Transverse colon (tissue), 4 donors: Measurements from ENCODE around the gene GAGE13. TPM values are rescaled to one million over a fixed set of nuclear protein-coding genes. Genes with fewer than 3 reads are reported as not detected.
"Not testable (repeated sequence)": the region's sequence is repeated elsewhere in the genome, so short reads cannot be mapped to it uniquely, and the experiment has no call there.

Experiments
- DNase-seq: peaks from one replicate; pipeline ENCODE4 v3.0.0-alpha.2; 2019
- H3K27ac ChIP-seq, 4 donors: fragments of 200-600 bp; sonication (generic); 2 replicates each; pipeline ENCODE4 v1.5.1; 2016 to 2018; ENCODE audit warnings: inconsistent platforms in 4 of 4
- H3K27me3 ChIP-seq: fragments of 200-600 bp; sonication (generic); 2 replicates; pipeline ENCODE4 v1.5.1; 2017; ENCODE audit warnings: inconsistent platforms
- H3K36me3 ChIP-seq, 4 donors: fragments of 200-600 bp; sonication (generic); 2 replicates each; pipeline ENCODE4 v1.5.1; 2017 to 2019; ENCODE audit warnings: inconsistent platforms in 4 of 4
- H3K4me1 ChIP-seq, 4 donors: fragments of 200-600 bp; sonication (generic); 2 replicates each; pipeline ENCODE4 v1.5.1; 2017 to 2020; ENCODE audit warnings: inconsistent platforms in 4 of 4
- H3K4me3 ChIP-seq, 4 donors: fragments of 200-600 bp; sonication (generic); 1 replicate in 1 of 4; 2 replicates in 3 of 4; pipeline versions ENCODE4 v1.5.1 to v1.6.1; 2017 to 2019; ENCODE audit warnings: inconsistent platforms in 4 of 4
- H3K9me3 ChIP-seq, 2 donors: fragments of 200-600 bp; sonication (generic); 2 replicates each; pipeline ENCODE4 v1.5.1; 2017 to 2019; ENCODE audit warnings: inconsistent platforms in 2 of 2
- CTCF ChIP-seq, 5 experiments: fragments of 200-600 bp in 3 of 5; fragments of 450-650 bp in 2 of 5; sonication (generic) in 3 of 5; IDR thresholded peaks; 1 replicate in 2 of 5; 2 replicates in 3 of 5; pipeline ENCODE4 v1.5.1; 2016 to 2017; ENCODE audit warnings: antibody characterized with exemption in 5 of 5, inconsistent platforms in 3 of 5, mild to moderate bottlenecking in 2 of 5, moderate library complexity in 1 of 5
- EP300 ChIP-seq: sonication (generic); formaldehyde crosslinking; IDR thresholded peaks from one replicate; pipeline ENCODE4 v1.6.1; 2017; ENCODE audit warnings: antibody characterized with exemption, low read depth
- POLR2A ChIP-seq: fragments of 450-650 bp; IDR thresholded peaks from one replicate; pipeline ENCODE4 v1.6.1; 2016; ENCODE audit warnings: antibody characterized with exemption, mild to moderate bottlenecking, moderate library complexity
- POLR2AphosphoS5 ChIP-seq, 3 donors: sonication (generic); formaldehyde crosslinking; IDR thresholded peaks; one replicate each; pipeline ENCODE4 v1.6.1; 2016; ENCODE audit warnings: antibody characterized with exemption in 3 of 3
- WGBS, 2 donors: methylation state at CpG; one replicate each; pipeline ENCODE4 v1.1.5; 2018; ENCODE audit warnings: low coverage in 1 of 2; 5-methylcytosine and 5-hydroxymethylcytosine counted together
- in situ Hi-C, 4 donors: fragments of 200-750 bp; cut with MboI; loops; one replicate each; pipeline versions ENCODE4 v1.15.0 to v1.15.1; 2017; ENCODE audit warnings: low sequenced_read_pairs in 3 of 4, low pct_ligation_motif_present in 1 of 4, low pct_unique_long_range_greater_than_20kb in 1 of 4
- intact Hi-C: fragments of 100-400 bp; cut with DNase I; formaldehyde crosslinking; loops from one replicate; pipeline ENCODE4 v1.15.1; 2023; ENCODE audit warnings: low total_unique reads
- total RNA-seq, 4 donors: library from RNA; depleted of rRNA; stranded (reverse); fragments of >200 nt; gene quantifications; one replicate each; pipeline ENCODE4 v1.1.0, GENCODE V29; 2016

The GAGE13 gene
- total RNA-seq, 4 donors from 2014 or later = not detected

GRCh38 chrX:49309401-49309981 is 21.9 kb upstream of the GAGE13 start:
- in situ Hi-C loops = no loop called here
- H3K4me3 ChIP-seq = peak overlapping the region; percentile 5 to 44 (median 22)
- no peaks in the 10 kb centered on the region for H3K36me3 ChIP-seq
- DNase-seq = no peak
- intact Hi-C loops = no loop called here
- no peaks in the 10 kb centered on the region for H3K9me3 ChIP-seq
- peak overlapping the region; percentile 42 to 80 (median 70) for H3K27ac ChIP-seq
- TF ChIP-seq CTCF (IDR thresholded peaks at IDR 0.05) (no peak), EP300 (no peak), POLR2AphosphoS5 (IDR thresholded peaks at IDR 0.05) (no peak), POLR2A (no peak)
- H3K27me3 ChIP-seq = no peaks in the 10 kb centered on the region
- whole genome bisulfite sequencing, 2 donors = 32% methylated on average over 8 of the region's 8 CpGs; no CpG with 5 or more reads in 1 of the 2 donors
- H3K4me1 ChIP-seq = peaks cover 0 to 11% (median 8%) of the 10 kb centered on the region in 4 donors

GRCh38 chrX:49310371-49310770 is 21.0 kb upstream of the GAGE13 start:
- Histone ChIP-seq H3K4me3 (no peak overlapping the region), H3K27ac (no peak overlapping the region), H3K9me3 (no peaks in the 10 kb centered on the region), H3K27me3 (no peaks in the 10 kb centered on the region), H3K4me1 (peaks cover 0 to 11% (median 8%) of the 10 kb centered on the region in 4 donors), H3K36me3 (no peaks in the 10 kb centered on the region)
- DNase-seq = no peak
- in situ Hi-C loops (no loop called here), intact Hi-C loops (no loop called here)
- WGBS, 2 donors = 86% methylated on average over 7 to 18 of the region's 18 CpGs
- TF ChIP-seq POLR2A (no peak), POLR2AphosphoS5 (IDR thresholded peaks at IDR 0.05) (no peak), EP300 (no peak), CTCF (IDR thresholded peaks at IDR 0.05) (no peak)

- H3K4me3 ChIP-seq = no peak overlapping the region
- no peak for DNase-seq
- no peak overlapping the region for H3K27ac ChIP-seq
- no peaks in the 10 kb centered on the region for H3K9me3 ChIP-seq
- H3K36me3 ChIP-seq = no peaks in the 10 kb centered on the region
- no peak for TF ChIP-seq POLR2A
- no peak for TF ChIP-seq POLR2AphosphoS5 (IDR thresholded peaks at IDR 0.05)
- TF ChIP-seq CTCF (IDR thresholded peaks at IDR 0.05) = no peak
- TF ChIP-seq EP300 = no peak
- peaks cover 0 to 11% (median 8%) of the 10 kb centered on the region in 4 donors for H3K4me1 ChIP-seq
- WGBS, 2 donors = 71% methylated on average over 2 of the region's 2 CpGs; no CpG with 5 or more reads in 1 of the 2 donors
- no peaks in the 10 kb centered on the region for H3K27me3 ChIP-seq
- intact Hi-C loops (no loop called here), in situ Hi-C loops (no loop called here)
Observed at GRCh38 chrX:49312176-49312575, 19.2 kb upstream of the GAGE13 start.

GRCh38 chrX:49316085-49316484 is 15.3 kb upstream of the GAGE13 start:
- intact Hi-C loops (no loop called here), in situ Hi-C loops (no loop called here)
- TF ChIP-seq POLR2A (no peak), POLR2AphosphoS5 (IDR thresholded peaks at IDR 0.05) (no peak), CTCF (IDR thresholded peaks at IDR 0.05) (no peak), EP300 (no peak)
- H3K4me3 ChIP-seq = no peak overlapping the region
- H3K4me1 ChIP-seq = no peaks in the 10 kb centered on the region
- H3K27me3 ChIP-seq = no peaks in the 10 kb centered on the region
- H3K9me3 ChIP-seq = no peaks in the 10 kb centered on the region
- no peak overlapping the region for H3K27ac ChIP-seq
- WGBS, 2 donors = 58% methylated on average over 4 of the region's 4 CpGs; no CpG with 5 or more reads in 1 of the 2 donors
- H3K36me3 ChIP-seq = no peaks in the 10 kb centered on the region
- no peak for DNase-seq

GRCh38 chrX:49321737-49322136 is 9.6 kb upstream of the GAGE13 start, which contains the start of gene GAGE12J:
TSS of gene GAGE12J (plus strand) at chrX:49322037. CDS start at chrX:49323194, 1,157 bp downstream.
- H3K9me3 ChIP-seq, in situ Hi-C loops, H3K27ac ChIP-seq, H3K27me3 ChIP-seq, DNase-seq, H3K36me3 ChIP-seq, intact Hi-C loops, H3K4me3 ChIP-seq, H3K4me1 ChIP-seq: not testable (repeated sequence)
- no CpG with 5 or more reads among the region's 16 CpGs for WGBS, 2 donors

GRCh38 chrX:49322266-49322665 is 9.1 kb upstream of the GAGE13 start:
- H3K27me3 ChIP-seq, DNase-seq, H3K4me1 ChIP-seq, H3K4me3 ChIP-seq, H3K9me3 ChIP-seq, H3K27ac ChIP-seq, H3K36me3 ChIP-seq, intact Hi-C loops, in situ Hi-C loops: not testable (repeated sequence)
- WGBS, 2 donors = no CpG with 5 or more reads among the region's 27 CpGs

- H3K4me1 ChIP-seq, H3K36me3 ChIP-seq, intact Hi-C loops, in situ Hi-C loops, DNase-seq, H3K9me3 ChIP-seq, H3K27me3 ChIP-seq, H3K4me3 ChIP-seq, H3K27ac ChIP-seq: not testable (repeated sequence)
- 87% methylated on average over 3 of the region's 7 CpGs; no CpG with 5 or more reads in 1 of the 2 donors for WGBS, 2 donors
Observed at GRCh38 chrX:49323735-49324134, 7.6 kb upstream of the GAGE13 start.
